Endothelial cell of umbilical vein (primary cell): ENCODE measurements around the gene GET4.

Experiments
- CTCF ChIP-seq, 2 donors: IDR thresholded peaks; 1 replicate in 1 of 2; 2 replicates in 1 of 2; pipeline ENCODE4 v1.5.1; 2011; ENCODE audit warnings: low read length in 2 of 2, mild to moderate bottlenecking in 2 of 2, moderate library complexity in 2 of 2, control low read depth in 1 of 2, inconsistent platforms in 1 of 2, low read depth in 1 of 2; ENCODE audit not compliant: insufficient read depth in 1 of 2; ENCODE audit errors: extremely low read depth in 1 of 2
- POLR2A ChIP-seq: IDR thresholded peaks from 2 replicates; pipeline ENCODE4 v1.6.1; 2012; ENCODE audit warnings: low read depth, mild to moderate bottlenecking, control low read depth, low read length
- POLR2AphosphoS5 ChIP-seq: IDR thresholded peaks from 2 replicates; pipeline ENCODE4 v1.6.1; 2012; ENCODE audit warnings: low read depth, mild to moderate bottlenecking, control low read depth, low read length, moderate library complexity; ENCODE audit not compliant: insufficient read depth

DNA sequence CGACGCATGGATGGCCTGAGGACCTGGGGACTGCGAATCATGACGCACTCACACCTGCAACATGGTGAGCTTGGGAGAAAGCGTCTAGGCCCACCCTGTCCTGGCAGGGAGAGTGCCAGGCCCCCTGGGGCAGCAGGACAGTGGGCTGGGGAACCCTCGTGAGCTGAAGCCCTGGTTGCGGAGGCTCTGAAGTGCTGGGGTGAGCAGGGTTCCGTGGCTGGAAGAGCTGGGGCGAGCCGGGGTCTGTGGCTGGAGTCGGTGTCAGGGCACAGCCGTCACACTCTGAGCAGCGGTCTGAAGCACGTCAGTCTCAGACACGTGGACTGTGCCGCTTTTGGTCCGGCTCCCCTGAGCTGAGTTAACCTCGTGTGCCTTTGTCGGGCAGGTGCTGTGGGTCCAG is 39.4 kb upstream of the GET4 start:
- no peak for TF ChIP-seq CTCF (IDR thresholded peaks at IDR 0.05; ENCODE audit: extremely low read depth in 1 of 2, insufficient read depth in 1 of 2, low read depth in 1 of 2, low read length in 2 of 2)
- no peak for TF ChIP-seq POLR2AphosphoS5
- TF ChIP-seq POLR2A: no peak
